ENCODE data around the gene OR3A2.
"Not testable (repeated sequence)": the region's sequence is repeated elsewhere in the genome, so short reads cannot be mapped to it uniquely, and the experiment has no call there.

The OR3A2 gene

GRCh38 chr17:3271072-3271848 is 114.8 kb downstream of the OR3A2 start:
- Histone ChIP-seq H3K27ac (no peak overlapping the region), H3K27me3 (ENCODE audit: insufficient read depth, low read depth, severe bottlenecking) (peaks cover 34% of the 10 kb centered on the region), H3K9me3 (ENCODE audit: severe bottlenecking) (peaks cover 13% of the 10 kb centered on the region), H3K4me3 (ENCODE audit: low read depth, low read length) (no peak overlapping the region), H3K36me3 (no peaks in the 10 kb centered on the region)
- DNase-seq: no peak
- no peak for TF ChIP-seq CTCF (IDR thresholded peaks at IDR 0.05; ENCODE audit: low read depth, low read length)

GRCh38 chr17:3260600-3260999 is 125.5 kb downstream of the OR3A2 start:
- no peak overlapping the region for H3K4me3 ChIP-seq (ENCODE audit: low read depth, low read length)
- H3K9me3 ChIP-seq (ENCODE audit: severe bottlenecking): no peaks in the 10 kb centered on the region
- H3K27me3 ChIP-seq (ENCODE audit: insufficient read depth, low read depth, severe bottlenecking): peaks cover 87% of the 10 kb centered on the region
- no peak overlapping the region for H3K27ac ChIP-seq
- H3K36me3 ChIP-seq: no peaks in the 10 kb centered on the region
- DNase-seq: no peak
- TF ChIP-seq CTCF (IDR thresholded peaks at IDR 0.05; ENCODE audit: low read depth, low read length): no peak

GRCh38 chr17:3260163-3260562 is 125.9 kb downstream of the OR3A2 start:
- no peaks in the 10 kb centered on the region for H3K9me3 ChIP-seq (ENCODE audit: severe bottlenecking)
- no peak for TF ChIP-seq CTCF (IDR thresholded peaks at IDR 0.05; ENCODE audit: low read depth, low read length)
- H3K27ac ChIP-seq: no peak overlapping the region
- DNase-seq: no peak
- no peaks in the 10 kb centered on the region for H3K36me3 ChIP-seq
- peaks cover 86% of the 10 kb centered on the region for H3K27me3 ChIP-seq (ENCODE audit: insufficient read depth, low read depth, severe bottlenecking)
- H3K4me3 ChIP-seq (ENCODE audit: low read depth, low read length): no peak overlapping the region

- H3K36me3 ChIP-seq: no peaks in the 10 kb centered on the region
- H3K9me3 ChIP-seq (ENCODE audit: severe bottlenecking): no peaks in the 10 kb centered on the region
- TF ChIP-seq CTCF (IDR thresholded peaks at IDR 0.05; ENCODE audit: low read depth, low read length): no peak
- H3K4me3 ChIP-seq (ENCODE audit: low read depth, low read length): no peak overlapping the region
- DNase-seq: no peak
- peaks cover 61% of the 10 kb centered on the region for H3K27me3 ChIP-seq (ENCODE audit: insufficient read depth, low read depth, severe bottlenecking)
- H3K27ac ChIP-seq: no peak overlapping the region
Observed at GRCh38 chr17:3256575-3256974, 129.5 kb downstream of the OR3A2 start.

DNA sequence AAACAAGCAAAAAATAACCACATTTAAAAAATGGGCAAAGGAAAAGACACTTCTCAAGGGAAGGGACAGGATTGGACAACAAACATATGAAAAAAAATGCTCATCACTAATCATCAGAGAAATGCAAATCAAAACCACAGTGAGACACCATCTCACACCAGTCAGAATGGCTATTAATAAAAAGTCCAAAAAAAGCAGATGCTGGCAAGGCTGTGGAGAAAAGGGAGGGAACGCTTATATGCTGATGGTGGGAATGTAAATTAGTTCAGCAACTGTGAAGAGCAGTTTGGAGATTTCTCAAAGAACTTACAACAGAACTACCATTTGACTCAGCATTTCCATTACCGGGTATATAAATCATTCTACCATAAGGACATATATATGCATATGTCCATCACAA is 137.1 kb downstream of the OR3A2 start:
- H3K36me3 ChIP-seq; DNase-seq; H3K27ac ChIP-seq; H3K27me3 ChIP-seq (ENCODE audit: insufficient read depth, low read depth, severe bottlenecking); H3K4me3 ChIP-seq (ENCODE audit: low read depth, low read length); H3K9me3 ChIP-seq (ENCODE audit: severe bottlenecking): not testable (repeated sequence)

GRCh38 chr17:3244841-3245240 is 141.3 kb downstream of the OR3A2 start:
- not testable (repeated sequence) for H3K27me3 ChIP-seq (ENCODE audit: insufficient read depth, low read depth, severe bottlenecking); DNase-seq; H3K4me3 ChIP-seq (ENCODE audit: low read depth, low read length); H3K27ac ChIP-seq; H3K36me3 ChIP-seq; H3K9me3 ChIP-seq (ENCODE audit: severe bottlenecking)

DNA sequence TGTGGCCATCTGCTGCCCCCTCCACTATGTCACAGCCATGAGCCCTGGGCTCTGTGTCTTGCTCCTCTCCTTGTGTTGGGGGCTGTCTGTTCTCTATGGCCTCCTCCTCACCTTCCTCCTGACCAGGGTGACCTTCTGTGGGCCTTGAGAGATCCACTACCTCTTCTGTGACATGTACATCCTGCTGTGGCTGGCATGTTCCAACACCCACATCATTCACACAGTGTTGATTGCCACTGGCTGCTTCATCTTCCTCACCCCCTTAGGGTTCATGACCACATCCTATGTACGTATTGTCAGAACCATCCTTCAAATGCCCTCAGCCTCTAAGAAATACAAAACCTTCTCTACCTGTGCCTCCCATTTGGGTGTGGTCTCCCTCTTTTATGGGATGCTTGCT is 145.1 kb downstream of the OR3A2 start:
- not testable (repeated sequence) for H3K36me3 ChIP-seq; H3K9me3 ChIP-seq (ENCODE audit: severe bottlenecking); H3K4me3 ChIP-seq (ENCODE audit: low read depth, low read length); H3K27me3 ChIP-seq (ENCODE audit: insufficient read depth, low read depth, severe bottlenecking); DNase-seq; H3K27ac ChIP-seq

DNA sequence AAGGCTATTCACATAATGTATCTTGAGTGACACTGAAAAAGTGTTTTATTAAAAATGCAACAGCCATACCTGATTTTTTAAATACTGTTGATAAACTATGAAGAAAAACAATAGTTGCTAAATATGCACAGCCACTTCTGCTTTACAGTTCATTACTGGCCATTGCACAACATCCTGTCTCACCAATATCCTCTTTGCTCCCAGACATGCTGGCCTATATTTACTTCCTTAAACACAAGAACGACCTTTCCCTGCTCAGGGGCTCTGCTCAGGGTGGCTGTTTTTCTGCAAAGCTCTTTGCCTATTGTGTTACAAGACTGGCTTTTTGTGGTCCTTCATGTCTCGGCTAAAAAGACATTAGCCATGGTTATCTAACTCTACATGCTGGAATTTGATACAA is 147.4 kb downstream of the OR3A2 start:
- DNase-seq: not testable (repeated sequence)

DNA sequence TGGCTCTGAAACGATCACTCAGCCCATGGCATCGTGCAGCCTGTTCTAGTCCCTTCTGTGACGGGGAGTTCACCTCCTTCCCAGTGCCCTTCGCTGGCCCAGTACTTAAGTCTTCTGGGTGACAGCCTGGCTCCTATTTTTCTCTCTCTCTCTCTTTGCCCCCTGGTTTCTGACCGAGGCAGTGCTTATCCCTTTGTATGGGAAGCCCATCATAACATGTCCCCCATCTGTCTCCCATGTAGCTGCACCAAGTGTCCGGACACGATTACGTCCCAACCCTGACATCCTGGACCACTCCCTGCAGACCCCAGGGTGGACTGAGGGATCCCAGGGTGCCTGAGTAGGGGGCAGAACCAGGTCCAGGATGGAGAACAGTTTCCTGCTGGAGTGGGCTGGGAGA is 153.8 kb downstream of the OR3A2 start:
- not testable (repeated sequence) for H3K27me3 ChIP-seq (ENCODE audit: insufficient read depth, low read depth, severe bottlenecking); DNase-seq; H3K9me3 ChIP-seq (ENCODE audit: severe bottlenecking); H3K27ac ChIP-seq; H3K4me3 ChIP-seq (ENCODE audit: low read depth, low read length); H3K36me3 ChIP-seq

More for the DNA sequence above, 147.4 kb downstream of the OR3A2 start:
- H3K9me3 ChIP-seq (ENCODE audit: severe bottlenecking); H3K27ac ChIP-seq; H3K4me3 ChIP-seq (ENCODE audit: low read depth, low read length); H3K36me3 ChIP-seq; H3K27me3 ChIP-seq (ENCODE audit: insufficient read depth, low read depth, severe bottlenecking): not testable (repeated sequence)
